ENCODE results near the gene KIFC3.
"Not testable (repeated sequence)": the region's sequence is repeated elsewhere in the genome, so short reads cannot be mapped to it uniquely, and the experiment has no call there.

KIFC3 gene

DNA sequence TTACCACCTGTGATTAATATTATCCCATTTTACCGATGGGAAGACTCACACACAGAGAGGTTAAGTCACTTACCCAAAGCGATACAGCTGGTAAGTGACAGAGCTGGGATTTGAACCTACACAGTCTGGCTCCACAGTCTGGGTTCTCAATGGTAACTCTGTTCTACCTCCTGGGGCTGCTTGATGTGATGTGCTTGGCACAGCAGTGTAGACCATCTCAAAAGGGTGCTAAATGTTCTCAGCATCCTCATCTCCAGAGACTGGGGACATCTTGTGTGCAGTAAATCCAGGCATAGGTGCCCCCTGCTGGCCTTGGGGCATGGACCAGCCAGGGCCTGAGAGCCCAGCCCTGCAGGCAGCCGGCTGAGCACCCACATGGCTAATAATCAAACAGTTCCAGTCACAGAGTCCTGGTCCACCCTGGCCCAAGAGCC lies 82.1 kb downstream of the KIFC3 start:
- DNase-seq: peak; percentile 0

DNA sequence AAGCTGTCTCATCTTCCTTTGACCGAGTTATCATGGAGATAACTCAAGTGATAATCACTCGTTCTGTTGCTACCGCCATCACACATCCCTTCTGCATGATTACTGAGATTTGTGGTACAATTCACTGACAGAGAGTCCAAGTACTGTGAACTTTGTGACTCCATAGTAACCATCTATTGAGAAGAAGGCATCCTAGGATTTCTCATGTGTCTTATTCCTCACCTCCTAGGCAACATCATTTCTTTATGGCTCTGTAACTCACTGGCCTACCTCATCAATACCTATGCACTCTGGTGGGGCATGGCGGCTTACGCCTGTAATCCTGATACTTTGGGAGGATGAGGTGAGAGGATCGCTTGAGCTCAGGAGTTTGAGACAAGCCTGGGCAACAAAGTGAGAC lies 88.2 kb downstream of the KIFC3 start:
- no peak for DNase-seq

DNA sequence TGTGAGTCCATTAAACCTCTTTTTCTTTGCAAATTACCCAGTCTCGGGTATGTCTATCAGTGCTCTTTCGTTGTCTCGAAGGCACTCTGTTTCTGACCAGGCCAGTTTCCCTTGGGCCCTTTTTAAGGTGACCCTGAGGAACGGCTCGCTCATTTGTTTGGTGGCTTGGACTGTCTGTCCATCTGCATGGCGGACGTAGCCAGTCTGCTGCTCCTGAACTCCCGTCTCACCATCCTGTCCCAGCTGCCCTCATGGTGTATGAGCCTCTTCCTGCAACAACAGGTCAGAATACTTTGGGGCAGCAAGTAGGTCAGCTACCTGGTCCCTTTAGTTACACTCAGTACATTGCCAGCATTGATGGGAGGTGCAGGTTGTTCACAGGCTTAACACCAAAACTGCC lies 88.7 kb downstream of the KIFC3 start:
- no peak for DNase-seq

DNA sequence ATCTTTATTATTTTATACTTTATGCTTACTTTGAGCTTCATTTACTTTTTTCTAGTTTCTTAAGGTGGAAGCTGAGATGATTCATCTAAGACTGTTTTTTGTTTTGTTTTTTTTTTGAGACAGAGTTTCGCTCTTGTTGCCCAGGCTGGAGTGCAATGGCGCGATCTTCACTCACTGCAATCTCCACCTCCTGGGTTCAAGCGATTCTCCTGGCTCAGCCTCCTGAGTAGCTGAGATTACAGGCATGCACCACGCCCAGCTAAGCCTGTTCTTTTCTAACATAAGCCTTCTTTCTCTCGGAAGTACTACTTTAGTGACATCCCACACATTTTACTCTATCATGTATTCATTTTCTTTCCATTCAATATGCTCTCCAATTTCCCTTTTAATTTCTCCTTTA lies 89.7 kb downstream of the KIFC3 start:
- DNase-seq: not testable (repeated sequence)

DNA sequence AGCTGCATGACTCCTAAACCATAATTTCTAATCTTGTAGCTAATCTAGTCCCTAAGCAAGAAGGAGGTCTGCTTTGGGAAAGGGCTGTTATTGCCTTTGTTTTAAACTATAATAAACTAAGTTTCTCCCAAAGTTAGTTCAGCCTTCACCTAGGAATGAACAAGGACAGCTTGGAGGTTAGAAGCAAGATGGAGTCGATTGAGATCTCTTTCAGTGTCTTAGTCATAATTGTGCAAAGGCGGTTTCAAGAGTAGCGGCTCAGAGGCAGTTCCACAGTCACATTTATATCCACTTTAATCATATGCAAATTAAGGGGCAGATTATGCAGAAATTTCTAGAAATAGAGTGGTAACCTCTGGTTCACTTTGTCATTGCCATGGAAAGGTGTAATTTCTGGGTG lies 90.3 kb downstream of the KIFC3 start:
- no peak for DNase-seq

DNA sequence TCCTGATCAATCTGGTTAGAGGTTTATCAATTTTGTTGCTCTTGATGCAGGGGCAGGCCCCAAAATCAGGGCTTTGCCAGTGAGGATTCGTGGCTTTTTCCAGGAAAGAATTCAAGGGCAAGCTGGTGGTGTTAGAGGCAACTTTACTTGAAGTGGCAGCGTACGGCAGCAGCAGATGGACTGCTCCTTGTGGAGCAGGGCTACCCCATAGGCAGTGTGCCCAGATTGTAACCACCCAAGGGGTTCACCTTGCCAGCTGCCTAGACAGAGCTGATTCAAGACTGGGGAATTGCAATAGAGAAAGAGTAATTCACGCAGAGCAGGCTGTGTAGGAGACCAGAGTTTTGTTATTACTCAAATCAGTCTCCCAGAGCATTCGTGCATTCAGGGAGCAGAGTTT lies 90.9 kb downstream of the KIFC3 start:
- no peak for DNase-seq

DNA sequence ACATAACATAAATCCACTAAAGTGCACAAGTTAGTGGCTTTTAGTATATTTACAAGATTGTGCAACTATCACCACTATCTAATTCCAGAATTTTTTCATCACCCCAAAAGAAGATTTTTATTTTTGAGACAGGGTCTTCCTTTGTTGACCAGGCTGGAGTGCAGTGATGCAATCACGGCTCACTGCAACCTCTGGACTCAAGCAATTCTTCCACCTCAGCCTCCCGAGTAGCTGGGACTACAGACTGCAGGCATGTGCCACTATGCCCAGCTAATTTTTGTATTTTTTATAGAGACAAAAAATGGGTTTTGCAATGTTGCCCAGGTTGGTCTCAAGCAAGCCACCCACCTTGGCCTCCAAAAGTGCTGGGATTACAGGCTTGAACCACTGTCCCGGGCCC lies 92.6 kb downstream of the KIFC3 start:
- DNase-seq: no peak
